G401 (cell line): ENCODE measurements around the gene SDF2L1. TPM values are rescaled to one million over a fixed set of nuclear protein-coding genes. Genes with fewer than 3 reads are reported as not detected.
"Not testable (repeated sequence)": the region's sequence is repeated elsewhere in the genome, so short reads cannot be mapped to it uniquely, and the experiment has no call there.

Source experiments
- DNase-seq: peaks from one replicate; pipeline ENCODE4 v3.0.0-alpha.2; 2015; ENCODE audit warnings: low spot score
- in situ Hi-C: cut with HindIII; loops from 2 replicates; pipeline ENCODE4 v1.10.0; 2016; ENCODE audit warnings: low sequenced_read_pairs, mixed read lengths
- total RNA-seq: library from RNA; depleted of rRNA; stranded (reverse); fragments of >200 nt; shearing (Covaris generic); gene quantifications from 2 replicates; pipeline ENCODE4 v1.2.3, GENCODE V29; 2014

SDF2L1 gene
- total RNA-seq, 1 experiment from 2014 or later: 39.7 TPM

DNA sequence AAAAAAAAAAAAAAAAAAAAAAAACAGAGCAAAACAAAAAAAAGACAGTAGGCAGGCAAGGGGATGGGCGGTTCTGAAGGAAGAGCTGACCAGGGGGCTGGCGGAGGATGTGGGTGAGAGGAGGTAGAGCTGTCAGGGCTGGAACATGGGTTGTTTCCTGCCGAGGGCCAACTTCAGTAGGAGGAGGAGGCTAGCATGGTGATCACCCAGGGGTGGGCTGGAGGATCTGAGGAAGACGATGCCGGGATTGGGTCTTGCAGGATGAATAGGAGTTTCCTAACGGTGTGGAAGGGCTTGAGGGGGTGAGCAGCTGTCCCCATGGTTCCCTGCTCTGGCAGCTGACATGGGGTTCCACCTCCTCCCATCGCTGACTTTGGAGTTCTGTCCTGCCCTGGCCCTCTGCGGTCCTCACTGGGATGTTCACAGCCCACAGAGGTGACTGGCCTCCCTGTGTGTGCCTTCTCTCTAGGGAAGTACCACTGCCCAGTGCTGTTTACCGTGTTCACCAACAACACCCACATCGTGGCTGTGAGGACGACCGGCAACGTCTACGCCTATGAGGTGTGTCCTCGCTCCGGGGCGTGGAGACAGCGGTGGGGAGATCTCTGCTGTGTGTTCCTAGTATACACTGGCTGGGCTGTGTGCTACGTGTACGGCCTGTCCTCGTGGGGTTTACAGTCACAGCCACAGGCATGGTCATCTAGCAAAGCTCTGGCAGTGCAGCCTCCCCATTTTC, 38.9 kb downstream of the SDF2L1 start:
- in situ Hi-C loops: no loop called here
- DNase-seq: no peak

DNA sequence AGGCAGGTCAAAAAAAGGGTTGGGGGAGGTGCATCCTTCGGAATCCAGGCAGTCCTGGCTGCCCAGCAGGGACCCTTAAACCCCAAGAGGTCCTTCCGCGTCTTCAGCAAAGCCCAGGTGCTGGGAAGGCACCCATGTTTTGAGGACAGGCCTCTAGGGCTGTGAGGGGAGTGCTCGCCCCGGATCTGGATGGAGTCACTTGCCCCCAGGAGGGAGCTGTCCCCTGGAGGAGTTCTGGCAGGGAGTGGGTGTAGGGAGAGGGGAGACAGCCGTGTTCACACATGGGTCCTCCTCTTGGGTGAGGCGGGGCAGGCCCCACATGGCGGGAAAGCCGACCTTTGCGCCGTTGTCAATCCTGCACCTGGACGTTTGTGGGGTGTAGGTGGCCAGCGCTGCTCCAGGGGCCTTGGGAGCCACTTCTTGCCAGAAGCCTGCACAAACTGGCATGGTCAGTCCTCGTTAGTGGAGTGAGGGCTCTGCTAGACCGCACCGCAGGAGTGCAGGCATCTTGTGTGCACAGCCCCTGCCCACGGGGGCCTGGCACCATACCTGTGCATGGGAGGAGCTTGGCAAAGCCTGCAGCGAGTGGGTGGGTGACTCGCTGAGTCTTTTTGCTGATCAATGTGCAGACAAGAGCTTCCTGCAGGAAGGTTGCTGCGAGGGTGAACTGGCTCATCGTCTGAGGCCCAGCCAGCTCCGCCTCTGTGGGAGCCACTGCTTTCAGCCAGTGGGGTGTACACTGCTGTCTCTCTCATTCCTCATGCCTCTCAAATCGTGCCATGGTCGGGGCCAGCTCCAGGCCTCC, 39.7 kb downstream of the SDF2L1 start:
- no peak for DNase-seq
- in situ Hi-C loops: no loop called here

DNA sequence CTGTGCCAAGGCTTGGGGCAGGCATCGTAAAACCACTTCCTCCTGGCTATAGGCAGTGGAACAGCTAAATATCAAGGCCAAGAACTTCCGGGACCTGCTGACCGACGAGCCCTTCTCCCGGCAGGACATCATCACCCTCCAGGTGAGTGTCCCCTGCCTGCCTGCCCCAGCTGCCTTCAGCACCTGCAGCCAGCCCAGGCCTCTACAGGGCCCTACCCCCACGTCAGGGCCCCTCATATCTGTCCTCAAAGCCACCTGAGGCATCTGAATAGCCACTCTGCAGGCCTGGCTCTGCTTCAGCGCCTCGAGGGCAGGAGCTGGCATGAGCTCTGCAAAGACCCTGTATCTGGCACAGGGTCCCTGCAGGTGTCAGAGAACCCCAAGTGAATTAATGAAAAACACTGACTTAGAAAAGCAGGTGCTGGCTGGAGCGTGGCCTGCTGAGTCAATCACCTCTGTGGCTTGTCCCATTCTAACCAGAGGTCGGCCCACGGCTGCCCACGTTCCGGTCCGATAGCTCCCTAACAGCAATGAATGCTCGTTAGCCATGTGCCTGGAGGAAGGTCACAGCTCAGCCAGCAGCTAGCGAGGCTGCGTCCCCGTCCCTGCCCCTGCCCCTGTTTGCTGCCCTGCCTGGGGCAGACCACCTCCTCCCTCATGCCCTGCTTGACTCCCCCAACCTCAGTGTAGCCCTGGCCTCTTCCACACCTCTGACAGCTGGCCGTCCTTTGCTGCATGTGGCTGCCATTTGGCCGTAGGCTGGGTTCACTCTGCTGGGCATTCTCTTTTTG, 40.5 kb downstream of the SDF2L1 start:
- in situ Hi-C loops: no loop called here
- no peak for DNase-seq

DNA sequence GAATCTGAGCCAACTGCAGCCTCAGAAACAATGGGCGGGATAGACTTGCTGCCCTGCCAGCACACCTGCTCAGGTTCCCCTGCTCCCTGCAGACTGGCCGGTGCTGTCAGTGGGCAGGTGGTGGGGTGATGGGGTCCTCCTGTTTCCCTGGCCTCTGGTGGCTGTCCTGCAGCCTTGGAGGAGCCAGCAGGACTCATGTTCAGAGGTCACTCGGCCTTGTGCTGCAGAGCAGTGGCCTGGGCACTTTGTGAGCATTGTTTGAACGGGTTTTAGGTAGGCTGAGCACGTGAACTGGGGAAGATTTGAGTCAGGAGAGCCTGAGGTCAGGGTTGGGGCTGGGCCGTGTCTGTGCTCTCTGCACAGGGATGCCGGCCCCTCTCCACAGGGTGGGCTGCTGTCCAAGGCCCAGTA, 41.3 kb downstream of the SDF2L1 start:
- DNase-seq: no peak
- in situ Hi-C loops: no loop called here

DNA sequence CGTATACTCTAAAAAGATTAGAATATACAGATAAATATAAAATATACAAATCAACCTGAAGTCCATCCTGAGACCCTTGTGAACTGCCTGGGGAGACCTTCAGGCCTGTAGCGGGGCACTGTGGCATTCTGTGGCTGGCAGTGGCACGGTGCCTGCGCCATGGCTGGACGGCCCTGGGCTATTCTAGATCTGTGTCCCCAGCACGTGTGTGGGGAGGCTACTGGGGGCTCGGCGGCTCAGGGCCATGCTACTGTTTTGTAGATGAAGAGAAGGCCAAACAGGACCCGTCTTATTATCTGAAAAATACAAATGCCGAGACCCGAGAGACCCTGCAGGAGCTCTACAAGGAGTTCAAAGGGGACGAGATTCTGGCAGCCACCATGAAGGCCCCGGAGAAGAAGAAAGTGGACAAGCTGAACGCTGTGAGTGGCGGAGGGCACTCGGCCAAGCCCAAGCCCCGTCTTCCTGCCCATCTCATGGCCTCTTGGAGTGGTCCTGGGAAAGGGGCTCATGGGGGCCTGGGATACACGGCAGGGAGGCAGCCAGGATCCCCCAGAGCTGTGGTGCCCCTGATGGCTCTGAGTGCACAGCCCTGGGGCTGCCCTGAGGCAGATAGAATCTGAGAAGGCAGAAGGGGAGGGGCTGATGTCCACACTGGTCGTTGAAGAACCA, 42.5 kb downstream of the SDF2L1 start:
- DNase-seq: no peak
- in situ Hi-C loops: no loop called here

DNA sequence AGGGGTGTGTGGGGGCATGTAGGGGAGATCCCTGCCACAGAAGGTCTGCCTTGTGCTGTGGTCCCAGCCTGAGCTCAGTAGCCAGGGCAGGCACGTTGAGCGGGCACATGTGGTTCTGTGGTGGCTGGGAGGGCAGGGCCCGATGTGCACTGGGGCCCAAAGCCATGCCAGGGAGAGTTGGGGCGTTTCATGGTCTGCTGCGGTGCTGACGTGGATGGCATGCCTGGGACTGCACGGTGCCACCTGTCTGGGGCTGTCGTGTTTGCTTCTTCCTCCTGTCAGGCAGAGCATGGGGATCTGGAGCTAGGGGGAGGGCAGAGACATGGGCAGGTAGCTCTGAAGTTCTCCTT, 43.0 kb downstream of the SDF2L1 start:
- no peak for DNase-seq
- in situ Hi-C loops: no loop called here

DNA sequence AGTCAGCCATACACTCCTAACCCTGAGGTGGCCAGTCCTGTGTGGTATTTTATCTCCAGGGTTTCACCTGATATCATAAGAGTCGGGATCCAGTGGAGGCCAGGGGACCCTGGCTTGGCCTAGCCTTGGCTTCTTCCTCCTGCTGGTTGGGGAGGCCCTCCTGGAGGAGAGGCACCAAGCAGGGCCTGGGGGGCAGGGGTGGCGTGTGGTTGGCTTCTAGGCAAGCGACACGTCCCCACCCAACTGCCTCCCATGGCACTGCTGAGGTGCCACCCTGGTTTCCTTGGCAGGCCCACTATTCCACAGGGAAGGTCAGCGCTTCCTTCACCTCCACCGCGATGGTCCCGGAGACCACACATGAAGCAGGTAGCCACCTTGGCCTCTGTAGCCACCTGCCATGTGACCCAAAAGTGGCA, 44.1 kb downstream of the SDF2L1 start:
- in situ Hi-C loops: no loop called here
- no peak for DNase-seq

DNA sequence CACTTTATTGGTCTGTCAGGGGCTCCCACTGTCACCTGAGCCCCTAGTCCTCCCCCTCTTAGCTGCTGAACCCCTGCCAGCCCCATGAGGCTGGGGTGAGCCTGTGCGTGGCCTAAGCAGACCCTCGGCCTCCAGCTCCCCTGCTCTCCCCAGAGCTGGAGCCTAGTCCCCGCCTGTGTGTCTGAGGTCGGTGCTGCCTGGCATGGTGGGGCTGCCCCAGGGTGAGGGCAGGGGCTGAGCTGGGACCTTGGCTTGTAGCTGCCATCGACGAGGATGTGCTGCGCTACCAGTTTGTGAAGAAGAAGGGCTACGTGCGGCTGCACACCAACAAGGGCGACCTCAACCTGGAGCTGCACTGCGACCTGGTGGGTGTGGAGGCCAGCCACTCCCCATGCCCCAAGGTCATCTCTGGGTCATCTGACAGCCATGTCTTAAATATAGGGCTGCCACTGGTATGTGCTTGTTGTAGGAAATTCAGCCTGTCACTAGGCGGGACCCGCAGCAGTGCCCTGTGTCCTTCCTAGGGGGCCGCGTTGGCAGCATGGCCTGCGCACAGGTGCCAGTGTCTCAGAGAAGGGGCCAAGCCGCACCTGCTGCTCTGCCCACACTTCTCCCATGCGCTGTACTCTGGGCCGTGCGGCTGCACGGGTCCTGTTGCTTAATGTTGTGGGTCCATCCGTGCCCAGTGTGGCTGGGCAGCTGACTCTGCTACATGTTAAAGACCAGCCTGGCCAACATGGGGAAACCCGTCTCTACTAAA, 44.7 kb downstream of the SDF2L1 start:
- no peak for DNase-seq
- in situ Hi-C loops: no loop called here

DNA sequence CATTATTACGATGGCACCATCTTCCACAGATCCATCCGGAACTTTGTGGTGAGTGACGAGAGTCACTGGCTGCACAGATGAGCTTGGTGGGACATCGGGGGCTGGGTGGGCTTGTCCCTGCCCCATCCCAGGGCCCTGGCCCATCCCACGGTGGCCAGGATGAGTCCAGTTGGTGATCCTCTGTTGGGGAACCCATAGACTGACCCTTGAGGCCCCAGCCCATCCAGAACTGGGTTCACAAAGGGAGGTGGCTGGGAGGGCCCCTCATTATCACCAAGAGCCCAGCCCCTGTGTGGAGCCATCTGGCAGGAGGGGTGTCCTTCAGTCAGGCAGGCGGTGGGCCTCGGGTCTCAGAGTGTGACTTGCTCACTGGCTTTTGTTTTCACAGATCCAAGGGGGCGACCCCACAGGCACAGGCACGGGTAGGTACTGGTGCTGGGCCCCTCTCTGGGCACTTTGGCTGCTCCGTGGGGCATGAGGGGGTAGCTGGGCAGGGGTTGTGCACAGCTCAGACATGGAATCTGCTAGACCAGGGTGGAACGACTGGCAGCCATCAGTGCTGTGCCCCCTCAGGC, 45.7 kb downstream of the SDF2L1 start:
- DNase-seq: no peak
- in situ Hi-C loops: no loop called here

DNA sequence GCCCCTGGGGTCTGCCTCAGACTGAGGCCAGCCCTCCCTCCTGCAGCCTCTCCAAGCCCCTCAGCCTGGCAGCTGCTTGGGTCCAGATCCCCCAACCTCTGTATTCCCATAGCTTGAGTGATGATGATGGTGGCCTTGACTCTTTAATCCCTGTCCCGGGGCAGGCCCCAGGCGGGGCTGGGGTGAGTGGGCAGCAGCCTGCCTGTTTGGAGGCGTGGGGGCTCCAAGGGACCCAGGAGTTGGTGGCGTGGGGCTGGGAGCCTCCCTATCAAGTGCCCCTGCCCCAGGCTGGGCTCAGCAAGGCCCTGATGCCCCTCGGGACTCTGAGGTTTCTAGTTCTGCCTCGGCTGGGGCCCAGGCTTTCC, 46.2 kb downstream of the SDF2L1 start:
- in situ Hi-C loops: no loop called here
- no peak for DNase-seq

DNA sequence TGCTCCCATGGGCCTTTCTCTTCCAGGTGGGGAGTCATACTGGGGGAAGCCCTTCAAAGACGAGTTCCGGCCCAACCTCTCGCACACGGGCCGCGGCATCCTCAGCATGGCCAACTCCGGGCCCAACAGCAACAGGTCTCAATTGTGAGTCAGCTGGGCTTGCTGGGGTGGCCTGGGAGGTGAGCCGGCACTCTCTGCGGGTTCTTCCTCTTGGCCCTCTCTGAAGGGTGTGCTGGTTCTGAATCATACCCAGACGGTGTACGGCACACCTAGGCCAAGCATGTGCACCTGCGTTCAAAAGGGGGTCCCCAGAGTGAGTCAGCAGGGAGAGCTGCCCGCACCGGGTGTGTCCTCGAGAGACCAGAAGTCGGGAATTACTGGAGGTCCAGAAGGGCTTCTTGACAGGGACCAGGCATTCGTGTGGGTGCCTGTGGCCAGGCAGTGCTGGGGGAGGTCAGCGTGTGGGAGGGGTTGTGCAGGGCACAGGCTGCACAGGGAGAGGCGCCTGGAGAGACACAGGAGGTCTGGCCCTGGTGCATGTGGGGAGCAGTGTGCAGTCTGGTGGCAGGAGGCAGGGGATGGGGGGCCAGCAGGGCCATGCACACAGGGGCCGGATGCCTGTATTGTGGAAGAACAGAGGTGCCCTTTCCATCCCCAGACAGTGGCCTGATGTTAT, 46.7 kb downstream of the SDF2L1 start:
- in situ Hi-C loops: no loop called here

DNA sequence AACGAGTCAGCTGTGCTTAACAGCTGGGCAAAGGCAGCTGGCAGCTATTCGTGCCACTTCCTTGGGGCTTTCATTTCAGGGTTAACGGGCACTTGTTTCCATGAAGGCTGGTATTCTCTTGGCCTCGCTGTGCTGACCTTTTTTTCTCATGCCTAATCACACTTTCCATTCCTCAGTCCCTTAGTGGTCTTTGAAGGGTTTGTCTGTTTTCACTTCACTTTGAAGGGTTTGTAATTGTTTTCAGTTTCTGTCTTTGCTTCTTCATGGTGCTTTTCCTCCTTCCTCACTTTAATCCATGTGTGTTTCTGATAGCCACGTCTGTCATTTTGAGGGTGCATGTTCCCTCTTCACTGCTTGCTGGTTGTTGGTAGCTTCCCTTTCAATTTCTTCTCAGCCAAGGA, 48.3 kb downstream of the SDF2L1 start:
- in situ Hi-C loops: no loop called here
- no peak for DNase-seq

More for the DNA sequence above, 46.7 kb downstream of the SDF2L1 start:
- DNase-seq: no peak

DNA sequence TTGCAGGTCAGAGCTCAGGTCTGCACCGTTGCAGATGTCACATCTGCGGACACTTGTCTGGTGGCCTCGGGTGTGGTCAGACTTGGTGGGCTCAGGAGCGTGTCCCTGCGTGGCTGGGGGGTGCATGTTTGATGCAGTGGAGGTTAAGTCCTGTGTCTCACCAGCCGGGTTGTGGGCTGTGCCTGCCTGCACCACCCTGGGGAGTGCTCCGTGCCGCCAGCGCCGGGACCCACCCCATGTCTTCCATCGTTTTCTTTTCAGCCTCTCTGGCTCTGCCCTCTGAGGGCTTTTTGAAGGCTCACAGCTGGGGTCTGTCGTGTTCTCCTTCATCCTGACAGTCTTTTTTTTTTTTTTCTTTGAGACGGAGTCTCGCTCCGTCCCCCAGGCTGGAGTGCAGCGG, 49.7 kb downstream of the SDF2L1 start:
- in situ Hi-C loops: no loop called here
- DNase-seq: no peak

DNA sequence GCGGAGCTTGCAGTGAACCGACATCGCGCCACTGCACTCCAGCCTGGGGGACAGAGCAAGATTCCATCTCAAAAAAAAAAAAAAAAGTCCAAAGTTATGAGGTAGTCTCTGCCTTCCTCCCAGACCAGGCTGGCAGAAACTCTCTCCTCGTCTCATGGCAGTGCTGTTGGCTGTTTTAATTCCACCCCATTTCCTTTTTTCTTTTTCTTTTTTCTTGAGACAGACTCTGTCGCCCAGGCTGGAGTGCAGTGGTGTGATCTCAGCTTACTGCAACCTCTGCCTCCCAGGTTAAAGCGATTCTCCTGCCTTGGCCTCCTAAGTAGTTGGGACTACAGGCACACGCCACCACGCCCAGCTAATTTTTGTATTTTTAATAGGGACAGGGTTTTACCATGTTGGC, 50.8 kb downstream of the SDF2L1 start:
- in situ Hi-C loops: not testable (repeated sequence)

DNA sequence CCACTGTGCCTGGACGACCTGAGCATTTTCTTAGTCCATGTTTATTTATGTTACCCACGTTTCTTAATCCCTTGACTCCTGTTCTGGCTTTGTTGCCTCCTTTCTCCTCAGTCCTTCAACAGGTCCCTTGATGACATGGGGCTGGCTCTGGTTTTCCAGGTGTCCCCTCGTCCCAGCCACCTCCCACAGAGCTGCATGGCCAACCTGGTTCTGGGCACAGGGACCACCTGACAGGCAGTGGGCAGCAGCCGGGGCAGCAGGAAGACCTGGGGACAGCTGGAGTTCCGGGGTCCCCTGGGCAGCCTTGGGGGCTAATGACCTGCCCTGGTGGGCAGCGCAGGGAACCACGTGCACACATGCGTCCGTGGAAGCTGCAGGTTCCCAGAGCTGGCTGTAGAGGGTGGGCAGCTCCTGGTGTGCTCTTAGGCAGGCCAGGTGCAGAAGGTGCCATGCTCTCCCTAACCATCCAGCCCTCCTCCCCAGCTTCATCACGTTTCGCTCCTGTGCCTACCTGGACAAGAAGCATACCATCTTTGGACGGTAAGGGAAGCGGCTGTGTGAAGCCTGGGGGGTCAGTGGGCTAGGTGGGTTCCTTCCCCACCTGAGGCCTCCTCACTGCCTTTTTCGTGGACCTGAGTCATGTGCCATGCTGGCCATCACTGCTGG, 51.4 kb downstream of the SDF2L1 start:
- in situ Hi-C loops: no loop called here

More for the DNA sequence above, 50.8 kb downstream of the SDF2L1 start:
- not testable (repeated sequence) for DNase-seq

More for the DNA sequence above, 51.4 kb downstream of the SDF2L1 start:
- no peak for DNase-seq
